Osteoblast (primary cell): ENCODE data around the gene ZNF507. TPM values are rescaled to one million over a fixed set of nuclear protein-coding genes. Genes with fewer than 3 reads are reported as not detected.

Experiments used
- DNase-seq: peaks from one replicate; pipeline ENCODE4 v3.0.0; 2011; ENCODE audit warnings: low spot score, mixed read lengths; ENCODE audit not compliant: insufficient read length; ENCODE audit errors: missing footprints
- H2AFZ ChIP-seq: 2 replicates; pipeline ENCODE4 v1.6.0; 2011; ENCODE audit warnings: mild to moderate bottlenecking, low read length
- H3K27ac ChIP-seq: 2 replicates; pipeline ENCODE4 v1.5.1; 2011; ENCODE audit warnings: mild to moderate bottlenecking, low read depth, low read length, moderate library complexity
- H3K27me3 ChIP-seq: 2 replicates; pipeline ENCODE4 v1.6.0; 2012; ENCODE audit warnings: mild to moderate bottlenecking, control low read depth, inconsistent platforms, low read length, moderate library complexity; ENCODE audit not compliant: insufficient read depth
- H3K36me3 ChIP-seq: 2 replicates; pipeline ENCODE4 v1.5.1; 2011; ENCODE audit warnings: mild to moderate bottlenecking, low read length, control low read depth, moderate library complexity; ENCODE audit not compliant: insufficient read depth
- H3K4me1 ChIP-seq: 2 replicates; pipeline ENCODE4 v1.5.1; 2011; ENCODE audit warnings: mild to moderate bottlenecking, low read length, control low read depth, moderate library complexity; ENCODE audit not compliant: insufficient read depth
- H3K4me2 ChIP-seq: 2 replicates; pipeline ENCODE4 v1.6.0; 2011; ENCODE audit warnings: mild to moderate bottlenecking, low read length; ENCODE audit not compliant: insufficient read depth
- H3K4me3 ChIP-seq: fragments of 200-600 bp; sonication (generic); 3 replicates; pipeline ENCODE4 v1.5.1; 2012; ENCODE audit warnings: mild to moderate bottlenecking, low read length, inconsistent platforms; ENCODE audit not compliant: insufficient read depth
- H3K79me2 ChIP-seq: 2 replicates; pipeline ENCODE4 v1.6.0; 2012; ENCODE audit warnings: mild to moderate bottlenecking, low read length, control low read depth, inconsistent platforms; ENCODE audit not compliant: insufficient read depth
- H3K9me3 ChIP-seq: 2 replicates; pipeline ENCODE4 v1.5.1; 2011; ENCODE audit warnings: low read depth, low read length, control low read depth
- H4K20me1 ChIP-seq: 2 replicates; pipeline ENCODE4 v1.6.0; 2012; ENCODE audit warnings: mild to moderate bottlenecking, low read length, control low read depth; ENCODE audit not compliant: insufficient read depth
- total RNA-seq: library from RNA; depleted of rRNA; stranded (reverse); fragments of >200 nt; gene quantifications from 2 replicates; pipeline ENCODE4 v1.2.3, GENCODE V29; 2012
- TF ChIP-seq, protein P1 (sequence below): IDR thresholded peaks from 2 replicates; pipeline ENCODE4 v1.5.1; 2011; ENCODE audit warnings: mild to moderate bottlenecking, low read depth, low read length, moderate library complexity; ENCODE audit errors: extremely low read depth

ZNF507 gene
- total RNA-seq, 1 donor, result 13.0 TPM

DNA sequence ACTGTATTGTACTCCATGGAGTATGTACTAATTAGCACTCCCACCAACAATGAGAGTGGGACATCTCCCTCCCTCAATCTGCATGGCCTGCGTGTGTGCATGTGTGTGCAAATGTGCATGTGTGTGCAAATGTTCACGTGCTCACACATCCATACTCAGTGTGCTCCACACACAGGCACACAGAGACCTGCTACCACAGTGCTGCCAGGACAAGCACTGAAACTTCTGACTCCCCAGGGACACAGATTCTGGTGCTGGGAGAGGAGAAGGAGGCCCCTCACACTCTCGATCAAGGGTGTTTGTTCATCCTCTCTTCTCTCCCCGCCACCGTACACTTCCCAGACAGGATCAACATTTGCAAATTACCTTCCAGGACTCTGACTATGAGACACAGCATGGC, 37.8 kb upstream of the ZNF507 start:
- Histone ChIP-seq H3K9me3 (no peaks in the 10 kb centered on the region), H3K36me3 (no peaks in the 10 kb centered on the region), H3K27ac (no peak overlapping the region), H3K4me2 (no peak overlapping the region), H3K4me1 (no peaks in the 10 kb centered on the region), H3K4me3 (no peak overlapping the region), H4K20me1 (no peaks in the 10 kb centered on the region), H2AFZ (no peak overlapping the region), H3K79me2 (no peaks in the 10 kb centered on the region), H3K27me3 (no peaks in the 10 kb centered on the region)
- no peak for DNase-seq
- TF ChIP-seq, protein P1, sequence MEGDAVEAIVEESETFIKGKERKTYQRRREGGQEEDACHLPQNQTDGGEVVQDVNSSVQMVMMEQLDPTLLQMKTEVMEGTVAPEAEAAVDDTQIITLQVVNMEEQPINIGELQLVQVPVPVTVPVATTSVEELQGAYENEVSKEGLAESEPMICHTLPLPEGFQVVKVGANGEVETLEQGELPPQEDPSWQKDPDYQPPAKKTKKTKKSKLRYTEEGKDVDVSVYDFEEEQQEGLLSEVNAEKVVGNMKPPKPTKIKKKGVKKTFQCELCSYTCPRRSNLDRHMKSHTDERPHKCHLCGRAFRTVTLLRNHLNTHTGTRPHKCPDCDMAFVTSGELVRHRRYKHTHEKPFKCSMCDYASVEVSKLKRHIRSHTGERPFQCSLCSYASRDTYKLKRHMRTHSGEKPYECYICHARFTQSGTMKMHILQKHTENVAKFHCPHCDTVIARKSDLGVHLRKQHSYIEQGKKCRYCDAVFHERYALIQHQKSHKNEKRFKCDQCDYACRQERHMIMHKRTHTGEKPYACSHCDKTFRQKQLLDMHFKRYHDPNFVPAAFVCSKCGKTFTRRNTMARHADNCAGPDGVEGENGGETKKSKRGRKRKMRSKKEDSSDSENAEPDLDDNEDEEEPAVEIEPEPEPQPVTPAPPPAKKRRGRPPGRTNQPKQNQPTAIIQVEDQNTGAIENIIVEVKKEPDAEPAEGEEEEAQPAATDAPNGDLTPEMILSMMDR, result no peak

DNA sequence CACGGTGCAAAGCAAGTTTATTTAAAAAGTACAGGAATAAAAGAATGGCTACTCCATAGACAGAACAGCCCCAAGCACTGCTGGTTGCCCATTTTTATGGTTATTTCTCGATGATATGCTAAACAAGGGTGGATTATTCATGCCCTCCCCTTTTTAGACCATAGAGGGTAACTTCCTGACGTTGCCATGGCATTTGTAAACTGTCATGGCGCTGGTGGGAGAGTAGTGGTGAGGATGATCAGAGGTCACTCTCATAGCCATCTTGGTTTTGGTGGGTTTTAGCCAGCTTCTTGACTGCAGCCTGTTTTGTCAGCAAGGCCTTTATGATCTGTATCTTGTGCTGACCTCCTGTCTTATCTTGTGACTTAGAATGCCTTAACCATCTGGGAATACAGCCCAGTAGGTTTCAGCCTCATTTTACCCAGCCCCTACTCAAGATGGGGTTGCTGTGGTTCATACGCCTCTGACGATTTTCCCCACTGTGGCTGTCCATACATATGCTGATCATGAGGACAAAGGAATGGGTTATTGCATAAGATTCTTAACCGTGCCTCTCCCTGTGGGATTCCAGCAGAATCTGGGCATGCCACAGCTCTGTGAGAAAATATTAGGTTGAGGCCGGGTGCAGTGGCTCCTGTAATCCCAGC, 36.9 kb upstream of the ZNF507 start:
- Histone ChIP-seq H3K27ac (no peak overlapping the region), H3K4me1 (no peaks in the 10 kb centered on the region), H2AFZ (no peak overlapping the region), H3K79me2 (no peaks in the 10 kb centered on the region), H3K4me3 (no peak overlapping the region), H3K27me3 (no peaks in the 10 kb centered on the region), H3K4me2 (no peak overlapping the region), H4K20me1 (no peaks in the 10 kb centered on the region), H3K9me3 (no peaks in the 10 kb centered on the region), H3K36me3 (no peaks in the 10 kb centered on the region)
- TF ChIP-seq, protein P1, result no peak
- DNase-seq, result no peak

DNA sequence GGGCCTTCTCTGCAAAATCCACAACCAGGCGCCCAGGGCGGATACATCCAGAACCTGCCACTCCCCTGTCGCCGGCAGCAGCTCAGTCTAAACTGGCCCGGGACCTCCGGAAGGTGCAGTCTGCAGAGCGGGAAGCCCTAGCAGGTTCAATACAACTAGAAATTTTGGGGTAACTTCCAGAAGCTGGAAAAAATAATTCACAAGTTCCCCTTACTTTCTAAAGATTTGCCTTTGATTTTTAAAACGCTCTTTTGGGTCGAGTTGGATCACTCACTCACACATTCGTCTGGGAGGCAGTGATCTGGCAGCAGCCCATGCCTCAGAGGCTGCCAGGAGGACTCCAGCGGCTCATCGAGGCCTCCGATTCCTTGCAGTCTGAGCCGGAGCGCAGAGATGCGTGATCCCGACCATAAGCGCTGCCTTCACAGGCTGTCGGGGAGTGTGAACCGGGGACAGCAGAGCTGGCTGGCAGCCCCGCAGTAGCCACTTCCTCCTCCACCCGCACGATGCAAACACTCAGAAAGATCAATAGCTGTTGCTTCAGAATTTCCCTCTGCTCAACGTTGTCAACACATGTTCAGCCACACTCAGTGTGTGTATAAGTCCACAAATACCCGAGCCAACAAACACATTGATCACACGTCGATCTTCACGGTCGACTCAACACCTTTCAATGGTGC, 35.6 kb upstream of the ZNF507 start:
- Histone ChIP-seq H3K27ac (no peak overlapping the region), H3K9me3 (no peaks in the 10 kb centered on the region), H3K4me1 (no peaks in the 10 kb centered on the region), H3K27me3 (no peaks in the 10 kb centered on the region), H3K79me2 (no peaks in the 10 kb centered on the region), H3K36me3 (no peaks in the 10 kb centered on the region), H3K4me2 (no peak overlapping the region), H4K20me1 (no peaks in the 10 kb centered on the region), H3K4me3 (no peak overlapping the region), H2AFZ (no peak overlapping the region)
- no peak for DNase-seq
- TF ChIP-seq, protein P1, result no peak

DNA sequence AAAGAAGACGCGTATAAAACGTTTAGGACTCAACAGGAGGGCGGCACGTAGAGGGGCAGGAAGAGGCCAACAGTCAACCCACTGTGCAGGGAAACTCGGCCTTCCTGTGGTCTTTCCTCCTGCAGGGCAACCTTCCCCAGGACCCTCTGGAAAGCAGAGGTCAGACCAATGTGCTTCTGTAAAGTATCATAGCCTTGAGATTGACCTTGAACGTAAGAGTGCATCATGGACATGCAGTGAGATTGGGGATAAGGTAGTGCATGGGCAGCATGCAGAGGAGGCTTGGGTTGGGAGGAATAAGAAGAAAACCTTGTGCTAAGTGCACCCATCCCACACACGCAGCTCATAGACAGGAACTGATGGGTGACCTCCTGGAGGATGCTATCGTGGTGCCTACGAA, 34.0 kb upstream of the ZNF507 start:
- no peak for DNase-seq
- Histone ChIP-seq H3K79me2 (no peaks in the 10 kb centered on the region), H3K4me3 (no peak overlapping the region), H3K27ac (no peak overlapping the region), H2AFZ (no peak overlapping the region), H3K9me3 (no peaks in the 10 kb centered on the region), H3K36me3 (no peaks in the 10 kb centered on the region), H3K4me2 (no peak overlapping the region), H3K27me3 (no peaks in the 10 kb centered on the region), H4K20me1 (no peaks in the 10 kb centered on the region), H3K4me1 (no peaks in the 10 kb centered on the region)
- TF ChIP-seq, protein P1, result no peak
